ENCODE data around the gene MYEOV.

DNA sequence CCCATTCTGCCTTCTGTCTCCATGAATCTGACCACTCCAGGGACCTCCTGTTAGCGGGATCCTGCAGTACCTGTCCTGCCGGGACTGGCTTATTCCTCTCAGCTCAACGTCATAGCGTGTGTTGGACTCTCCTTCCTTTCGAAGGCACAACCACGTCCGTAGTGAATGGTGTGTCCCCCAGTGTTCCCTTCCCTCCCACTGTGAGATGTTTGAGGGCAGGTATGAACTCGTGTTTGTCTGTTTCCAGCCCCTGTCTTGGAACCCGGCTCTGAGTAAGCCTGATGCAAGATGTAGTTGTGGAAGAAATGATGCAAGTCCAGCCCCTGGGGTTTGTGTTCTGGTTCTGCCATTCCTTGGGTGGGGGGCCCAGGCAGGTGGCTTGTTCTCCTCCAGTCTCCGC, 10.5 kb upstream of the MYEOV start:
- no peak for TF ChIP-seq ZNF664 (tag by site-specific recombination; IDR thresholded peaks at IDR 0.05)
- no peak for TF ChIP-seq REPIN1 (tag by site-specific recombination; IDR thresholded peaks at IDR 0.05; ENCODE audit: low read depth)
- no peak for TF ChIP-seq CTCF (tag by site-specific recombination; IDR thresholded peaks at IDR 0.05)
- no peak for TF ChIP-seq BCL11B (tag by site-specific recombination; IDR thresholded peaks at IDR 0.05; ENCODE audit: low read depth)
- TF ChIP-seq, protein P1, sequence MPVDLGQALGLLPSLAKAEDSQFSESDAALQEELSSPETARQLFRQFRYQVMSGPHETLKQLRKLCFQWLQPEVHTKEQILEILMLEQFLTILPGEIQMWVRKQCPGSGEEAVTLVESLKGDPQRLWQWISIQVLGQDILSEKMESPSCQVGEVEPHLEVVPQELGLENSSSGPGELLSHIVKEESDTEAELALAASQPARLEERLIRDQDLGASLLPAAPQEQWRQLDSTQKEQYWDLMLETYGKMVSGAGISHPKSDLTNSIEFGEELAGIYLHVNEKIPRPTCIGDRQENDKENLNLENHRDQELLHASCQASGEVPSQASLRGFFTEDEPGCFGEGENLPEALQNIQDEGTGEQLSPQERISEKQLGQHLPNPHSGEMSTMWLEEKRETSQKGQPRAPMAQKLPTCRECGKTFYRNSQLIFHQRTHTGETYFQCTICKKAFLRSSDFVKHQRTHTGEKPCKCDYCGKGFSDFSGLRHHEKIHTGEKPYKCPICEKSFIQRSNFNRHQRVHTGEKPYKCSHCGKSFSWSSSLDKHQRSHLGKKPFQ (tag by site-specific recombination; IDR thresholded peaks at IDR 0.05): no peak
- TF ChIP-seq KLF1 (tag by site-specific recombination; IDR thresholded peaks at IDR 0.05): no peak
- TF ChIP-seq ELK4 (IDR thresholded peaks at IDR 0.05; ENCODE audit: borderline replicate concordance, low read depth, low read length): no peak
- no peak for TF ChIP-seq ZNF510 (tag by site-specific recombination; IDR thresholded peaks at IDR 0.05; ENCODE audit: insufficient replicate concordance)

All from HEK293 (cell line).